Endothelial cell of umbilical vein (primary cell): Measurements from ENCODE around the gene FAM181A. TPM values are rescaled to one million over a fixed set of nuclear protein-coding genes. Genes with fewer than 3 reads are reported as not detected.

ENCODE experiments used
- BruUV-seq: library from RNA; stranded (reverse); fragments of 400-500 nt; replicated peaks from 2 replicates; lab custom pipeline; 2021; lab: Mats Ljungman, UMichigan
- CTCF ChIA-PET: fragments of 300-600, 350-600 bp; sonication (Branson Sonifier 250); formaldehyde crosslinking; loops from one replicate; lab custom pipeline; 2021; ENCODE audit warnings: antibody characterized with exemption, inconsistent platforms; lab: Charles Lee
- POLR2A ChIA-PET: fragments of 300-600, 350-600 bp; sonication (Branson Sonifier 250); formaldehyde crosslinking; loops from one replicate; lab custom pipeline; 2021; ENCODE audit warnings: antibody characterized with exemption, inconsistent platforms; lab: Charles Lee
- DNase-seq: peaks from one replicate; pipeline ENCODE4 v3.0.0-alpha.2; 2011; ENCODE audit warnings: low read depth, low spot score
- FAIRE-seq: peaks from 2 replicates; lab custom pipeline; 2011; peaks lifted over from hg19 to GRCh38; lab: Jason Lieb, UNC
- H2AFZ ChIP-seq: 2 replicates; pipeline ENCODE4 v1.6.0; 2012; ENCODE audit warnings: low read depth, low read length, control low read depth, inconsistent platforms
- H3K27ac ChIP-seq: 2 replicates; pipeline ENCODE4 v1.5.1; 2011; ENCODE audit warnings: low read depth, mild to moderate bottlenecking, control low read depth, low read length, moderate library complexity; ENCODE audit not compliant: insufficient read depth
- H3K27me3 ChIP-seq, 2 experiments: 2 replicates each; pipeline versions ENCODE4 v1.6.0 to v1.6.1; 2011; ENCODE audit warnings: low read length in 2 of 2, mixed read lengths in 1 of 2; ENCODE audit not compliant: control insufficient read depth in 2 of 2, insufficient read depth in 2 of 2
- H3K36me3 ChIP-seq, 2 experiments: 2 replicates in 1 of 2; 3 replicates in 1 of 2; pipeline ENCODE4 v1.5.1; 2011; ENCODE audit warnings: low read length in 2 of 2, mild to moderate bottlenecking in 1 of 2, moderate library complexity in 1 of 2; ENCODE audit not compliant: control insufficient read depth in 2 of 2, insufficient read depth in 2 of 2; ENCODE audit errors: extremely low read depth in 1 of 2
- H3K4me1 ChIP-seq: 3 replicates; pipeline ENCODE4 v1.5.1; 2011; ENCODE audit warnings: mild to moderate bottlenecking, low read length; ENCODE audit not compliant: control insufficient read depth, insufficient read depth; ENCODE audit errors: extremely low read depth
- H3K4me2 ChIP-seq: 2 replicates; pipeline ENCODE4 v1.6.1; 2011; ENCODE audit warnings: low read length, control low read depth, mixed read lengths; ENCODE audit not compliant: insufficient read depth
- H3K4me3 ChIP-seq, 3 experiments: fragments of 200-600 bp in 1 of 3; sonication (generic), shearing (Covaris generic) in 1 of 3; replicated peaks in 1 of 3; 2 replicates each; pipeline ENCODE4 v1.5.1; 2011 to 2016; ENCODE audit warnings: control low read depth in 3 of 3, low read length in 3 of 3, mild to moderate bottlenecking in 2 of 3, inconsistent platforms in 1 of 3, low read depth in 1 of 3, moderate library complexity in 1 of 3; ENCODE audit not compliant: insufficient read depth in 1 of 3
- H3K79me2 ChIP-seq: 2 replicates; pipeline ENCODE4 v1.6.0; 2012; ENCODE audit warnings: low read length, inconsistent platforms; ENCODE audit not compliant: control insufficient read depth, insufficient read depth
- H3K9ac ChIP-seq: replicated peaks from 2 replicates; pipeline ENCODE3; 2011; ENCODE audit warnings: low read length, control low read depth; ENCODE audit not compliant: insufficient read depth; ENCODE audit errors: extremely low read depth
- H3K9me1 ChIP-seq: replicated peaks from 3 replicates; pipeline ENCODE4 v1.6.0; 2011; ENCODE audit warnings: mild to moderate bottlenecking, low read length; ENCODE audit not compliant: control insufficient read depth, insufficient read depth; ENCODE audit errors: extremely low read depth
- H3K9me3 ChIP-seq: replicated peaks from 2 replicates; pipeline ENCODE4 v1.5.1; 2012; ENCODE audit warnings: low read length, inconsistent platforms; ENCODE audit not compliant: control insufficient read depth, insufficient read depth
- H4K20me1 ChIP-seq: replicated peaks from 2 replicates; pipeline ENCODE3; 2011; ENCODE audit warnings: mild to moderate bottlenecking, low read length; ENCODE audit not compliant: control insufficient read depth, insufficient read depth; ENCODE audit errors: extremely low read depth
- EZH2 ChIP-seq: IDR thresholded peaks from 2 replicates; pipeline ENCODE4 v1.6.1; 2012; ENCODE audit warnings: borderline replicate concordance, low read depth, mild to moderate bottlenecking, moderate library complexity, low read length, inconsistent platforms; ENCODE audit not compliant: severe bottlenecking
- FOS ChIP-seq: IDR thresholded peaks from 2 replicates; pipeline ENCODE4 v1.6.1; 2011; ENCODE audit warnings: mild to moderate bottlenecking, low read length, moderate library complexity, borderline replicate concordance; ENCODE audit not compliant: insufficient read depth
- GATA2 ChIP-seq: IDR thresholded peaks from 2 replicates; pipeline ENCODE4 v1.7.0; 2011; ENCODE audit warnings: low read depth, mild to moderate bottlenecking, moderate library complexity, mixed read lengths, low read length; ENCODE audit not compliant: insufficient read length, insufficient read depth
- JUN ChIP-seq: IDR thresholded peaks from 2 replicates; pipeline ENCODE4 v1.6.1; 2011; ENCODE audit warnings: borderline replicate concordance, low read depth; ENCODE audit not compliant: insufficient read length, insufficient read depth
- MYC ChIP-seq: IDR thresholded peaks from one replicate; pipeline ENCODE4 v1.6.1; 2011; ENCODE audit warnings: mild to moderate bottlenecking, low read depth, low read length
- POLR2A ChIP-seq: IDR thresholded peaks from 2 replicates; pipeline ENCODE4 v1.6.1; 2012; ENCODE audit warnings: low read depth, mild to moderate bottlenecking, control low read depth, low read length
- POLR2AphosphoS5 ChIP-seq: IDR thresholded peaks from 2 replicates; pipeline ENCODE4 v1.6.1; 2012; ENCODE audit warnings: low read depth, mild to moderate bottlenecking, control low read depth, low read length, moderate library complexity; ENCODE audit not compliant: insufficient read depth
- dilution Hi-C: fragments of 300-500 bp; cut with MboI; formaldehyde crosslinking; loops from one replicate; pipeline ENCODE4 v1.15.0; 2019; ENCODE audit warnings: low sequenced_read_pairs; ENCODE audit not compliant: extremely low pct_ligation_motif_present
- intact Hi-C: fragments of 100-400 bp; cut with micrococcal nuclease; formaldehyde crosslinking; loops from one replicate; pipeline ENCODE4 v1.10.0; 2022
- polyA plus RNA-seq, 4 experiments: library from polyadenylated mRNA; depleted of rRNA in 3 of 4; stranded (reverse) in 3 of 4; unstranded in 1 of 4; fragments of >200 nt; gene quantifications; 2 replicates each; pipeline versions ENCODE4 v1.2.1 to v1.2.3, GENCODE V29; 2011 to 2012; ENCODE audit warnings: missing spikeins in 1 of 4
- total RNA-seq: library from RNA; stranded (reverse); gene quantifications from 2 replicates; pipeline ENCODE4 v1.2.3, GENCODE V29; 2021
- TF ChIP-seq, protein P1 (sequence below): IDR thresholded peaks from 2 replicates; pipeline ENCODE4 v1.6.1; 2011; ENCODE audit not compliant: insufficient read depth, insufficient read length
- TF ChIP-seq, protein P2 (sequence below), 2 donors: IDR thresholded peaks; 1 replicate in 1 of 2; 2 replicates in 1 of 2; pipeline ENCODE4 v1.5.1; 2011; ENCODE audit warnings: low read length in 2 of 2, mild to moderate bottlenecking in 2 of 2, moderate library complexity in 2 of 2, control low read depth in 1 of 2, inconsistent platforms in 1 of 2, low read depth in 1 of 2; ENCODE audit not compliant: insufficient read depth in 1 of 2; ENCODE audit errors: extremely low read depth in 1 of 2

Gene FAM181A
- total and polyA plus RNA-seq, 2 donors (not counting 3 experiments of a cell fraction or from before 2014, with no cell fraction given) = not detected

DNA sequence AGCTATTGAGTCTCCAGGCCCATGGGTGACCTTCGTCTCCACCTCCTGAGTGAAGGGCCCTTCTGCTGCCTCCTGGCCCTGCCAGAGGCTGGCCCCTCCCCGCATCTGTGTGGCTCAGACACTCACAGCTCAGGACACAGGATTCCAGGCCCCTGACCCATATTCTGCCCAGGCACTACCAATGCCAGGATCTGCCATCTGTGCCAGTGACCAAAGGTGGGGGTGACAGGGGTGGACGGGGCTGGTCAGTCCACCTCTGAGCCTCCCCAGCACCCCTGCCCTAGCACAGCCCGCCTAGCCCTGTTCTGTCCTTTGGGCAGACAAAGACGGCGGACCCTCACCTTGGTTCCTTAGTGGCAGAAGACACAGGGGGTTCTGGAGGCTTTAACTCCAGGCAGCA, 46.5 kb downstream of the FAM181A start:
- no peak for FAIRE-seq
- TF ChIP-seq GATA2 (no peak), JUN (no peak), EZH2 (no peak), FOS (no peak), POLR2A (no peak), POLR2AphosphoS5 (no peak)
- TF ChIP-seq, protein P1, sequence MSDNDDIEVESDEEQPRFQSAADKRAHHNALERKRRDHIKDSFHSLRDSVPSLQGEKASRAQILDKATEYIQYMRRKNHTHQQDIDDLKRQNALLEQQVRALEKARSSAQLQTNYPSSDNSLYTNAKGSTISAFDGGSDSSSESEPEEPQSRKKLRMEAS = no peak
- ChIA-PET POLR2A (no interaction called here), CTCF (interaction anchor here (0.6 to 8.6 kb wide), 5 partner anchors 10 to 191 kb away, joined by 3 to 116 read pairs (median 4); no protein-coding TSS in a partner anchor)
- Histone ChIP-seq H3K36me3 (no peaks in the 10 kb centered on the region), H3K4me3 (no peak overlapping the region), H3K27ac (no peak overlapping the region), H2AFZ (no peak overlapping the region), H3K9me3 (no peaks in the 10 kb centered on the region), H3K9ac (no peak overlapping the region), H3K4me2 (no peak overlapping the region), H4K20me1 (no peaks in the 10 kb centered on the region), H3K79me2 (no peaks in the 10 kb centered on the region), H3K27me3 (no peaks in the 10 kb centered on the region), H3K9me1 (no peaks in the 10 kb centered on the region), H3K4me1 (no peaks in the 10 kb centered on the region)
- DNase-seq = no peak
- intact Hi-C loops (no loop called here), dilution Hi-C loops (no loop called here)
- BruUV-seq = no TSS peak

DNA sequence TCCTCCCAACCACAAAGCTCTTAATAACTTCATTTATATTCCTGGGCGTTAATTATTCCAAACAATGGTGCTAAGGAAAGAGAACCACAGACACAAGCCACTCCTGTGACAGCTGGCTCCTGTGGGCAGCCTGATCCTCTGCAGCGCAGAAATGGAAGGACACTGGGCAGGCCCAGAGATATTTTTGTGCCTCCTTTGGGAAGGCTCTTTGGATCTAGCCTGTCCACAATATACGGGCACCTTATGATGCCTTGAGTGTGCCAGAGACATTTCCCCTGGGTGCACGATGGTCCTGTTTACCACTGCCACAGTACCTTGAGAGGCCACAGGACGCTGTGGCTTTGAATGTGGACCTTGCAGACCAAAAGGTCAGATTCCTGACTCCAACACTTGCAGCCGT, 47.2 kb downstream of the FAM181A start:
- DNase-seq (no peak), FAIRE-seq (no peak)
- no peaks in the 10 kb centered on the region for H3K79me2 ChIP-seq
- no peaks in the 10 kb centered on the region for H3K27me3 ChIP-seq
- TF ChIP-seq, protein P2, sequence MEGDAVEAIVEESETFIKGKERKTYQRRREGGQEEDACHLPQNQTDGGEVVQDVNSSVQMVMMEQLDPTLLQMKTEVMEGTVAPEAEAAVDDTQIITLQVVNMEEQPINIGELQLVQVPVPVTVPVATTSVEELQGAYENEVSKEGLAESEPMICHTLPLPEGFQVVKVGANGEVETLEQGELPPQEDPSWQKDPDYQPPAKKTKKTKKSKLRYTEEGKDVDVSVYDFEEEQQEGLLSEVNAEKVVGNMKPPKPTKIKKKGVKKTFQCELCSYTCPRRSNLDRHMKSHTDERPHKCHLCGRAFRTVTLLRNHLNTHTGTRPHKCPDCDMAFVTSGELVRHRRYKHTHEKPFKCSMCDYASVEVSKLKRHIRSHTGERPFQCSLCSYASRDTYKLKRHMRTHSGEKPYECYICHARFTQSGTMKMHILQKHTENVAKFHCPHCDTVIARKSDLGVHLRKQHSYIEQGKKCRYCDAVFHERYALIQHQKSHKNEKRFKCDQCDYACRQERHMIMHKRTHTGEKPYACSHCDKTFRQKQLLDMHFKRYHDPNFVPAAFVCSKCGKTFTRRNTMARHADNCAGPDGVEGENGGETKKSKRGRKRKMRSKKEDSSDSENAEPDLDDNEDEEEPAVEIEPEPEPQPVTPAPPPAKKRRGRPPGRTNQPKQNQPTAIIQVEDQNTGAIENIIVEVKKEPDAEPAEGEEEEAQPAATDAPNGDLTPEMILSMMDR (IDR thresholded peaks at IDR 0.05; ENCODE audit: extremely low read depth in 1 of 2, insufficient read depth in 1 of 2, low read depth in 1 of 2, low read length in 2 of 2) = no peak
- TF ChIP-seq GATA2 (no peak), POLR2AphosphoS5 (no peak), POLR2A (no peak), MYC (no peak), EZH2 (no peak), JUN (no peak)
- TF ChIP-seq, protein P1 = no peak
- ChIA-PET CTCF (interaction anchor here (0.6 to 8.6 kb wide), 2 partner anchors 34 to 191 kb away, joined by 4 to 116 read pairs; no protein-coding TSS in a partner anchor), POLR2A (no interaction called here)
- H3K4me2 ChIP-seq = no peak overlapping the region
- H3K4me1 ChIP-seq = no peaks in the 10 kb centered on the region
- H3K9me1 ChIP-seq = no peaks in the 10 kb centered on the region
- H3K9me3 ChIP-seq = no peaks in the 10 kb centered on the region
- no peaks in the 10 kb centered on the region for H4K20me1 ChIP-seq
- intact Hi-C loops (no loop called here), dilution Hi-C loops (no loop called here)
- H3K36me3 ChIP-seq = no peaks in the 10 kb centered on the region
- BruUV-seq = no TSS peak
- H3K4me3 ChIP-seq = no peak overlapping the region
- H2AFZ ChIP-seq = no peak overlapping the region
- no peak overlapping the region for H3K27ac ChIP-seq
- H3K9ac ChIP-seq = no peak overlapping the region
